ENCODE measurements around the gene HYOU1. TPM values are rescaled to one million over a fixed set of nuclear protein-coding genes. Genes with fewer than 3 reads are reported as not detected.

The HYOU1 gene
- total and polyA plus RNA-seq, 2 experiments from 2014 or later = 48.2 to 229 TPM

- no peak overlapping the region for H3K27ac ChIP-seq (ENCODE audit: low read depth)
- H3K27me3 ChIP-seq (ENCODE audit: insufficient read depth) = no peaks in the 10 kb centered on the region
- peaks cover 62% of the 10 kb centered on the region for H3K36me3 Mint-ChIP-seq (ENCODE audit: low read depth)
- H3K9me3 Mint-ChIP-seq = no peaks in the 10 kb centered on the region
- H3K4me3 Mint-ChIP-seq = no peak overlapping the region
- H3K4me1 Mint-ChIP-seq = no peaks in the 10 kb centered on the region; the same call in 2 of the 3 replicates
- ATAC-seq = no peak
- H3F3A ChIP-seq (replicated peaks; ENCODE audit: low read depth) = 0 out of 2 replicates have a peak, but pooled peaks cover 3% of the 10 kb centered on the region
- peaks cover 3% of the 10 kb centered on the region; the same call in 1 of the 2 replicates for H4K20me1 ChIP-seq (replicated peaks; ENCODE audit: insufficient read depth)
- H3K9me2 ChIP-seq (ENCODE audit: insufficient read depth) = no peaks in the 10 kb centered on the region
- no peaks in the 10 kb centered on the region for H3K4me1 ChIP-seq (ENCODE audit: insufficient read depth)
- no peak overlapping the region for H3K27ac Mint-ChIP-seq
- no peak overlapping the region for H3K4me3 ChIP-seq
- H3K79me2 ChIP-seq (replicated peaks; ENCODE audit: insufficient read depth) = no peaks in the 10 kb centered on the region
- DNase-seq (ENCODE audit: low spot score) = no peak
- H3K27me3 Mint-ChIP-seq (ENCODE audit: insufficient read depth, low read depth, poor library complexity) = peaks cover 2% of the 10 kb centered on the region
- peaks cover 21% of the 10 kb centered on the region for H3K36me3 ChIP-seq (ENCODE audit: insufficient read depth)
- TF ChIP-seq EZH2 (IDR thresholded peaks at IDR 0.05; ENCODE audit: low read depth, unreplicated experiment) = no peak
- TF ChIP-seq REST (IDR thresholded peaks at IDR 0.05; ENCODE audit: unreplicated experiment) = no peak
- no peak for TF ChIP-seq STAT1 (IDR thresholded peaks at IDR 0.05; ENCODE audit: unreplicated experiment)
- TF ChIP-seq EZH2phosphoT487 (IDR thresholded peaks at IDR 0.05; ENCODE audit: unreplicated experiment) = no peak
- no peak for TF ChIP-seq NANOG (IDR thresholded peaks at IDR 0.05; ENCODE audit: borderline replicate concordance)
- no peak for TF ChIP-seq ZNF462 (CRISPR knock-in tag; IDR thresholded peaks at IDR 0.05)
- TF ChIP-seq CREB1 (CRISPR knock-in tag; IDR thresholded peaks at IDR 0.05; ENCODE audit: low read depth) = no peak
- no peak for TF ChIP-seq CTCF (conservative IDR thresholded peaks at IDR 0.05; ENCODE audit: low read depth in 2 of 2)
- TF ChIP-seq JUNB (IDR thresholded peaks at IDR 0.05; ENCODE audit: unreplicated experiment) = no peak
- TF ChIP-seq ZNF114 (CRISPR knock-in tag; IDR thresholded peaks at IDR 0.05) = no peak
- TF ChIP-seq ZNF331 (CRISPR knock-in tag; IDR thresholded peaks at IDR 0.05; ENCODE audit: low read depth) = no peak
- no peak overlapping the region for H2AFZ ChIP-seq
- H3K4me2 ChIP-seq = no peak overlapping the region
Observed at GRCh38 chr11:119077839-119078238, 20.8 kb upstream of the HYOU1 start.
